ENCODE data around the gene PDE8B. TPM values are rescaled to one million over a fixed set of nuclear protein-coding genes. Genes with fewer than 3 reads are reported as not detected.

Gene PDE8B
- total RNA-seq, 4 donors from 2014 or later: 0.79 to 2.7 (median 1.4) TPM; not detected in 1

DNA sequence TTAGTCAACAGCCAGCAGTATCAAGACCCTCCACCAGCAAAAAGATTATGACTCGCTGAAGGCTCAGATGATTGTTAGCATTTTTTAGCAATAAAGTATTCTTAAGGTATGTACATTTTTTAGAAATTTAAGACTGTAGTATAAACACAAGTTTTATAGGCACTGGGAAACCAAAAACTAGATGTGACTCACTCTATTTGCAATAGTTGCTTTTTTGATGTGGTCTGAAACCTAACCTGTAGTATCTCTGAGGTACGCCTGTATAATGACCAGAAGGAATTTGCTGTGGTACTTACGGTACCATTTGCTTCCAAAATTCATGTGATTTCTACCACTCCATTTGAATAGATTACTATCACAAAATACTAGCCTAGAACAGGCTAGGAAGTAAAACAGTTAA is 220.8 kb downstream of the PDE8B start:
- intact Hi-C loops (cut with DNase I): no loop called here
- no peak overlapping the region for H3K27ac ChIP-seq
- no peaks in the 10 kb centered on the region for H3K9me3 ChIP-seq
- peaks cover 0 to 73% (median 3%) of the 10 kb centered on the region in 3 donors for H3K36me3 ChIP-seq
- no peaks in the 10 kb centered on the region for H3K27me3 ChIP-seq
- H3K4me3 ChIP-seq: no peak overlapping the region
- TF ChIP-seq CTCF (IDR thresholded peaks at IDR 0.05) (no peak), POLR2A (IDR thresholded peaks at IDR 0.05) (no peak)
- DNase-seq: no peak
- H3K4me1 ChIP-seq: peaks cover 0 to 18% (median 2%) of the 10 kb centered on the region in 3 donors
- WGBS, 2 donors: 96 to 99% methylated on average over 3 of the region's 3 CpGs

- H3K27ac ChIP-seq: no peak overlapping the region
- DNase-seq: no peak
- H3K27me3 ChIP-seq: no peaks in the 10 kb centered on the region
- no peaks in the 10 kb centered on the region for H3K9me3 ChIP-seq
- H3K4me3 ChIP-seq: no peak overlapping the region
- peaks cover 0 to 76% (median 3%) of the 10 kb centered on the region in 3 donors for H3K36me3 ChIP-seq
- TF ChIP-seq CTCF (IDR thresholded peaks at IDR 0.05) (no peak), POLR2A (IDR thresholded peaks at IDR 0.05) (no peak)
- intact Hi-C loops (cut with DNase I): no loop called here
- H3K4me1 ChIP-seq: peaks cover 0 to 15% (median 0%) of the 10 kb centered on the region in 3 donors
- 91 to 100% methylated on average over 1 of the region's 1 CpG for WGBS, 2 donors
Measured at GRCh38 chr5:77431719-77432118, 221.2 kb downstream of the PDE8B start.

DNA sequence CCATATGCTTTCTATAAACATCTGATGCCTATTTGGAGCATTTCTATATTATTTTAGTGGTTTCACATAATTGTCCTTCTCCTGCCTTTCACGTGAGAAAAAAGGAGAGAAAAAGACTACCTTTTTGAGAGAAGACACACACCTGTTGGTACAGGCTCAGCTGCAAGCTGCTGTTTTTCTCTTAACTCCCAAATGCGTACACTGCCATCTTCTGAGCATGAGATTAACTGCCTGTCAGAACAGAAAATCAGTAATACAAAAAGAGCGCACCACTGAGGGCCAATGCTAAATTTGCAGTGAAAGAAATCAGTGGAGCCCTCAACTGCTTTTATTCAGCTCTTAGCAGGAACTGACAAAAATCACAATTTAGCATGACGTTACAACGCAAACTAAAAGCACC is 226.7 kb downstream of the PDE8B start:
- no peak for DNase-seq
- intact Hi-C loops (cut with DNase I): no loop called here
- TF ChIP-seq POLR2A (IDR thresholded peaks at IDR 0.05) (no peak), CTCF (IDR thresholded peaks at IDR 0.05) (no peak)
- Histone ChIP-seq H3K4me3 (no peak overlapping the region), H3K9me3 (no peaks in the 10 kb centered on the region), H3K36me3 (peaks cover 0 to 98% (median 4%) of the 10 kb centered on the region in 3 donors), H3K27me3 (no peaks in the 10 kb centered on the region), H3K4me1 (no peaks in the 10 kb centered on the region), H3K27ac (no peak overlapping the region)
- WGBS, 2 donors: 76 to 81% methylated on average over 5 of the region's 5 CpGs

DNA sequence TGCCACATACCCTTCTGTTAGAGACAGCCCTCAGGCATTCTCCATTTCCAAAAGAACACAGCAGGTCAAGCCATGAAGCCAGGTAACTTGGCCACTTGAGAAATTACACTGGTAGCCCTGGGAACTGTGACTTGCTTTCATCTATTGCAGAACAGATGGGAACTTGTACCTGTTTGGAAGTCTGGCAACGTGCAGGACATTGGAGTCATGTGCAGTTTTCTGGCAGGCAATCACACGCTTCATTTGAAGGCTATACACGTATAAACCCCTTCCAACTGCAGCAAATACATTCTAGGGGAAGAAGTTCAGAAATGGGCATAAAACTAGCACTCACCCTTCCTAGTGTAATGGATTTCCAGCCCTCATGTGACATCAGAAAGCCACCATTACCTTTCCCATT is 227.6 kb downstream of the PDE8B start:
- DNase-seq: no peak
- H3K36me3 ChIP-seq: peaks cover 0 to 89% (median 4%) of the 10 kb centered on the region in 3 donors
- WGBS, 2 donors: 72 to 82% methylated on average over 3 of the region's 3 CpGs
- H3K27me3 ChIP-seq: no peaks in the 10 kb centered on the region
- no peaks in the 10 kb centered on the region for H3K4me1 ChIP-seq
- intact Hi-C loops (cut with DNase I): no loop called here
- H3K9me3 ChIP-seq: no peaks in the 10 kb centered on the region
- no peak overlapping the region for H3K27ac ChIP-seq
- H3K4me3 ChIP-seq: no peak overlapping the region
- TF ChIP-seq CTCF (IDR thresholded peaks at IDR 0.05): no peak
- TF ChIP-seq POLR2A (IDR thresholded peaks at IDR 0.05): no peak

GRCh38 chr5:77443670-77444069 is 233.2 kb downstream of the PDE8B start:
- no peaks in the 10 kb centered on the region for H3K4me1 ChIP-seq
- no peak overlapping the region for H3K4me3 ChIP-seq
- H3K36me3 ChIP-seq: peaks cover 0 to 78% (median 9%) of the 10 kb centered on the region in 3 donors
- TF ChIP-seq POLR2A (IDR thresholded peaks at IDR 0.05): no peak
- TF ChIP-seq CTCF (IDR thresholded peaks at IDR 0.05): no peak
- 71 to 89% methylated on average over 1 of the region's 1 CpG for WGBS, 2 donors
- H3K27ac ChIP-seq: no peak overlapping the region
- H3K9me3 ChIP-seq: no peaks in the 10 kb centered on the region
- DNase-seq: no peak
- H3K27me3 ChIP-seq: no peaks in the 10 kb centered on the region
- intact Hi-C loops (cut with DNase I): no loop called here

Measured in esophagus squamous epithelium (tissue), 5 donors.